CD8-positive, alpha-beta memory T cell (primary cell): Measurements from ENCODE around the gene HAUS3. TPM values are rescaled to one million over a fixed set of nuclear protein-coding genes. Genes with fewer than 3 reads are reported as not detected.

Experiments used
- CTCF ChIA-PET: fragments of 350-600 bp; sonication (Branson Sonifier 250); formaldehyde crosslinking; loops from one replicate; lab custom pipeline; 2021; ENCODE audit warnings: antibody characterized with exemption; lab: Charles Lee
- POLR2A ChIA-PET: fragments of 350-600 bp; sonication (Branson Sonifier 250); formaldehyde crosslinking; loops from one replicate; lab custom pipeline; 2021; ENCODE audit warnings: antibody characterized with exemption; lab: Charles Lee
- DNase-seq, 5 donors: peaks; one replicate each; pipeline versions ENCODE4 v3.0.0 to v3.0.0-alpha.2; 2020 to 2022; ENCODE audit warnings: mixed read lengths in 1 of 5
- H3K27ac ChIP-seq: one replicate; pipeline ENCODE4 v1.7.0; 2013; ENCODE audit warnings: low read depth, mild to moderate bottlenecking, low read length, moderate library complexity
- H3K27me3 ChIP-seq: 2 replicates; pipeline ENCODE4 v1.7.0; 2013; ENCODE audit warnings: low read length, mild to moderate bottlenecking; ENCODE audit not compliant: insufficient read depth, poor library complexity, severe bottlenecking
- H3K36me3 ChIP-seq: 2 replicates; pipeline ENCODE4 v1.7.0; 2013; ENCODE audit warnings: mild to moderate bottlenecking, low read length, moderate library complexity; ENCODE audit not compliant: insufficient read depth
- H3K4me1 ChIP-seq: 2 replicates; pipeline ENCODE4 v1.7.0; 2013; ENCODE audit warnings: mild to moderate bottlenecking, low read length, moderate library complexity; ENCODE audit not compliant: insufficient read depth
- H3K4me3 ChIP-seq: 2 replicates; pipeline ENCODE4 v1.7.0; 2013; ENCODE audit warnings: mild to moderate bottlenecking, low read length
- H3K9me3 ChIP-seq: 2 replicates; pipeline ENCODE4 v1.7.0; 2013; ENCODE audit warnings: mild to moderate bottlenecking, low read length
- H3K27ac Mint-ChIP-seq, 8 donors: one replicate each; pipeline ENCODE4 v1.8.0; 2020 to 2021; ENCODE audit warnings: mixed read lengths in 8 of 8, mild to moderate bottlenecking in 6 of 8, inconsistent platforms in 3 of 8, moderate library complexity in 3 of 8
- H3K27me3 Mint-ChIP-seq, 2 donors: one replicate each; pipeline ENCODE4 v1.8.0; 2020 to 2021; ENCODE audit warnings: mixed read lengths in 2 of 2, mild to moderate bottlenecking in 1 of 2, moderate library complexity in 1 of 2
- H3K36me3 Mint-ChIP-seq, 3 donors: one replicate each; pipeline ENCODE4 v1.8.0; 2020 to 2021; ENCODE audit warnings: mixed read lengths in 3 of 3, inconsistent platforms in 1 of 3, mild to moderate bottlenecking in 1 of 3
- H3K4me1 Mint-ChIP-seq, 3 donors: one replicate each; pipeline ENCODE4 v1.8.0; 2020 to 2021; ENCODE audit warnings: mixed read lengths in 3 of 3, inconsistent platforms in 1 of 3, mild to moderate bottlenecking in 1 of 3
- H3K4me3 Mint-ChIP-seq, 7 donors: one replicate each; pipeline ENCODE4 v1.8.0; 2020 to 2021; ENCODE audit warnings: mixed read lengths in 7 of 7, mild to moderate bottlenecking in 6 of 7, moderate library complexity in 4 of 7, inconsistent platforms in 2 of 7
- H3K9me3 Mint-ChIP-seq, 5 donors: one replicate each; pipeline ENCODE4 v1.8.0; 2020 to 2022; ENCODE audit warnings: mixed read lengths in 5 of 5, mild to moderate bottlenecking in 3 of 5, moderate library complexity in 2 of 5, inconsistent platforms in 1 of 5
- polyA plus RNA-seq: library from polyadenylated mRNA; unstranded; fragments of 300-500 nt; fragmentation: Illumina TruSeq; gene quantifications from one replicate; pipeline ENCODE4 v1.2.3, GENCODE V29; 2021
- total RNA-seq, 2 experiments: library from RNA; stranded (reverse); gene quantifications; one replicate each; pipeline ENCODE4 v1.2.3, GENCODE V29; 2021

Gene HAUS3
- total and polyA plus RNA-seq, 3 experiments from 2014 or later, result 23.8 to 26.6 (median 23.9) TPM

DNA sequence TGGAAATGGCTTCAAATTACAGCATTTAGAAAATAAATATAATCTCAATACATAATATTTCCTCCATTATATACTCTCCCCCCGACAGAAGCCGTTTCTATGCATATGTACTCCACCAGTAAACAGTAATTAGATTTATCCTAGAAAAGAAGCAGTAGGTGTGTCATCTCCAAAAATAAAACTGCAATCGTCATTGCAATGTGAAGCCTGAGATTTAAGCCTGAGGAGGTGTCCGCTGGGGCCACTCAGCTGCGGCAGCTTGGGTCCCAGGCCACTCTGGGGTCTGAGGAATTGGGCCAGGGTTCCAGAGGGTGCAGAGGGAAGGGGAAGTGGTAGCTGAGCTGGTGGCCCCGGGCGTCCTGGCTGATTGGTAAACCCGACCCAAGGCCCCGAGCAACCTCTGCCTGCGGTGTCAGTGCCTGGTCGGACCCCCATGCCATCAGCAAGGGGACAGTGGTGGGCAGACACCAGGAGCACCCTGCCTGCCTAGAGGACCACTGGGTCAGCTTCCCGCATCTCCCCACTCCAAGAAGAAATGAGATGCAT lies 27.8 kb upstream of the HAUS3 start:
- ChIA-PET CTCF (interaction anchor here (1.0 kb wide), 1 partner anchor 149 kb away, joined by 3 read pairs; the partner anchor contains the start of gene CFAP99), POLR2A (no interaction called here)
- no peaks in the 10 kb centered on the region for H3K9me3 ChIP-seq
- H3K27me3 ChIP-seq, result no peaks in the 10 kb centered on the region
- Mint-ChIP-seq H3K27ac (no peak overlapping the region), H3K27me3 (peaks cover 0 to 1% of the 10 kb centered on the region in 2 donors), H3K4me1 (peaks cover 0 to 3% (median 0%) of the 10 kb centered on the region in 3 donors), H3K36me3 (peaks cover 0 to 16% (median 5%) of the 10 kb centered on the region in 3 donors), H3K9me3 (no peaks in the 10 kb centered on the region), H3K4me3 (no peak overlapping the region)
- no peaks in the 10 kb centered on the region for H3K36me3 ChIP-seq
- H3K27ac ChIP-seq, result no peak overlapping the region
- H3K4me3 ChIP-seq, result no peak overlapping the region
- DNase-seq, result no peak
- no peaks in the 10 kb centered on the region for H3K4me1 ChIP-seq

- peak overlapping the region in 1 of 8 donors; percentile 63 for H3K27ac Mint-ChIP-seq
- H3K9me3 Mint-ChIP-seq, result no peaks in the 10 kb centered on the region
- H3K27me3 Mint-ChIP-seq, result no peaks in the 10 kb centered on the region
- no peaks in the 10 kb centered on the region for H3K9me3 ChIP-seq
- H3K27me3 ChIP-seq, result no peaks in the 10 kb centered on the region
- peaks cover 0 to 4% (median 0%) of the 10 kb centered on the region in 3 donors for H3K4me1 Mint-ChIP-seq
- H3K4me3 ChIP-seq, result no peak overlapping the region
- ChIA-PET CTCF (interaction anchor here (1.0 kb wide), 1 partner anchor 150 kb away, joined by 3 read pairs; the partner anchor contains the start of gene CFAP99), POLR2A (no interaction called here)
- H3K4me1 ChIP-seq, result no peaks in the 10 kb centered on the region
- DNase-seq, result no peak
- no peak overlapping the region for H3K27ac ChIP-seq
- H3K36me3 Mint-ChIP-seq, result peaks cover 0 to 15% (median 5%) of the 10 kb centered on the region in 3 donors
- H3K36me3 ChIP-seq, result no peaks in the 10 kb centered on the region
- H3K4me3 Mint-ChIP-seq, result no peak overlapping the region
These were observed 27.2 kb upstream of the HAUS3 start for GRCh38 chr4:2269206-2269531.

DNA sequence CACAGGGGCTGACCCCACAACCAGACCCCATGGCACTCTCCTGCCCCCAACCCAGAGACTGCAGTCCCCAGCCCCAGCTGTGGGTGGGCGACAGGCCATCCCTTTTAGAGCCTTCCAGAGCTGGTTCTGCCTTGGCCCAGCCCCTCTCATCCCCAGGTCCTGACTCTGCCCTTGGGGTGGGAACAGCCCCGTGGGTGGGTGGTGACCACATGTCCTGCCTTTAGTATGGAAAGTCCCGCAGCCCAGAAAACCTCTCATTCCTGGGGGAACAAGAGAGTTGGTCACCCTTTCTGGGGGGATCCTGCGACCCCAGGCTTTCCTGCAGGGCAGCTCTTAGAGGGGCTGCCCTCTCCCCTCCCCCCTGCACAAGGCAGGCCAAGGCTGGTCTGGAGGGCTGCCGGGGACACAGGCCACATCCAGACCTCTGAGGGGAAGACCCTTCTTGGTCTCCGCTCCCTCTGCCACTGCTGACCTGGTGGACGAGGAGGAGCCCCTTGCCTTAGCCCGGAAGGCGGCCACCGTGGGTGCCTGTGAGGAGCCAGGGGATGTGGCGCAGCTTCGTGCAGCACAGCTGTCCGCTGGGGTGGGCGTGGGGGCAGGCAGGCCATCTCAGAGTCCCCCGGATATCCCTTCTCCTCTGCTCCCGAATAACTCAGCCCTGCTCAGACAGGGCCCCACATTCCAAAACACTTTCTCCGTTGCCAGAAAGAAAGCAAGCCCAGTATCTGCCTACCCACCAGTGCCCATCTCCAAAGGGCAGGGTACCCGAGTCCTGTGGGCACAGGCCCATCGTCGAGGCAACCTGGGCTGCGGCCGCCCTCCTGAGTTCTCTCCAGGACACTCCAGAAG lies 26.7 kb upstream of the HAUS3 start:
- Mint-ChIP-seq H3K4me3 (no peak overlapping the region), H3K27me3 (no peaks in the 10 kb centered on the region), H3K4me1 (peaks cover 0 to 7% (median under 1%) of the 10 kb centered on the region in 3 donors), H3K9me3 (no peaks in the 10 kb centered on the region), H3K27ac (peak overlapping the region in 1 of 8 donors; percentile 83), H3K36me3 (peaks cover 0 to 15% (median 5%) of the 10 kb centered on the region in 3 donors)
- ChIA-PET CTCF (no interaction called here), POLR2A (no interaction called here)
- no peak overlapping the region for H3K4me3 ChIP-seq
- no peaks in the 10 kb centered on the region for H3K27me3 ChIP-seq
- H3K36me3 ChIP-seq, result no peaks in the 10 kb centered on the region
- DNase-seq, result no peak
- H3K9me3 ChIP-seq, result no peaks in the 10 kb centered on the region
- H3K27ac ChIP-seq, result no peak overlapping the region
- no peaks in the 10 kb centered on the region for H3K4me1 ChIP-seq

DNA sequence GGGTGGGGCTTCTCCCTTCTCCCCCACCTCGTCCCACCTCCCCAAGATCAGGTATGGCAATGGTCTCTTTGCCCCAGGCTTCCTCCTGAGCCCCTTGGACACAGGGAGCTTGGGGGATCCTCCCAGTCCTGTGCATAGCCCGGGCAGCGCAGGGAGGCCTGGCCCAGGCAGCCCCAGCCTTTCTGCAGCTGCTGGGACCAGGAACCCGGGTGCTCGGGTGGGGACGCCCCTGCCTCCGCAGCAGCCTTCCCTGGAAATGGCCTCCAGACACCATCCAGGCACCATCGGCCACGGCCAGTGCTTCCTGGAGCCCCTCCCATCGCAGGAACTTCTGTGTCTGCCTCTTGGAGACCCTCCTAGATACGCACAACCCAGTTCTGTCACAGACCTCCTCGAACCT lies 25.9 kb upstream of the HAUS3 start:
- DNase-seq, result no peak
- ChIA-PET CTCF (no interaction called here), POLR2A (no interaction called here)
- Histone ChIP-seq H3K27me3 (no peaks in the 10 kb centered on the region), H3K4me3 (no peak overlapping the region), H3K9me3 (no peaks in the 10 kb centered on the region), H3K27ac (no peak overlapping the region), H3K36me3 (no peaks in the 10 kb centered on the region), H3K4me1 (peaks cover 3% of the 10 kb centered on the region)
- no peaks in the 10 kb centered on the region for H3K27me3 Mint-ChIP-seq
- H3K36me3 Mint-ChIP-seq, result peaks cover 0 to 12% (median 2%) of the 10 kb centered on the region in 3 donors
- H3K4me1 Mint-ChIP-seq, result peaks cover 0 to 7% (median 1%) of the 10 kb centered on the region in 3 donors
- H3K4me3 Mint-ChIP-seq, result no peak overlapping the region
- H3K27ac Mint-ChIP-seq, result no peak overlapping the region
- no peaks in the 10 kb centered on the region for H3K9me3 Mint-ChIP-seq

DNA sequence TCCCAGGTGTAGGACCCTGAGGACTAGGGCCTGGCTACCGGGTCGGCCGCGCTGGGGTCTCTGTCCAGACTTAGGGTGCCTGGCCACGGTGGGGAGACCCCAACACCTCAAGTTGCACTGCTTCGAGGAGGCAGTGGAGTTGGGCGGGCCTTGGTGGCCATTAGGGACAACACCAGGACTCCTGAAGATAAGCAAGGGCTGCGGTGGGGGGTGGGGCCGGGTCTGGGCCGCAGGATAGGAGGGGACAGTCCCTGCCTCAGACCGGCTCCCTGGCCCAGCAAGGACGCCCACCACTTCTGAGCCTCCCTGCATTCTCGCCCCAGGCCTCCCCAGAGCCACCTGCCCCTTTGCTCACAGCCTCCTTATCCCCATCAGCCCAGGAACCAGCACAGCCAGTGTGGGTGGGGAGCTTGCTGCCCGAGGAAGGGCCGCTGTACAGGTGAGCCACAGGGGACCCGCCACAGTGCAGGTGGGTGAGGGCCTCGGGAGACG lies 25.4 kb upstream of the HAUS3 start:
- H3K36me3 Mint-ChIP-seq, result peaks cover 0 to 9% (median under 1%) of the 10 kb centered on the region in 3 donors
- H3K27ac Mint-ChIP-seq, result peak overlapping the region in 1 of 8 donors; percentile 57
- H3K27me3 Mint-ChIP-seq, result no peaks in the 10 kb centered on the region
- POLR2A ChIA-PET, result no interaction called here
- CTCF ChIA-PET, result interaction anchor here (0.7 kb wide), 1 partner anchor 47 kb away, joined by 3 read pairs; no protein-coding TSS in a partner anchor
- H3K4me1 Mint-ChIP-seq, result peaks cover 0 to 5% (median 1%) of the 10 kb centered on the region in 3 donors
- H3K4me1 ChIP-seq, result peaks cover 6% of the 10 kb centered on the region
- H3K36me3 ChIP-seq, result no peaks in the 10 kb centered on the region
- no peak overlapping the region for H3K4me3 ChIP-seq
- H3K9me3 ChIP-seq, result no peaks in the 10 kb centered on the region
- H3K27ac ChIP-seq, result no peak overlapping the region
- H3K27me3 ChIP-seq, result no peaks in the 10 kb centered on the region
- no peak overlapping the region for H3K4me3 Mint-ChIP-seq
- DNase-seq, result no peak
- H3K9me3 Mint-ChIP-seq, result no peaks in the 10 kb centered on the region

DNA sequence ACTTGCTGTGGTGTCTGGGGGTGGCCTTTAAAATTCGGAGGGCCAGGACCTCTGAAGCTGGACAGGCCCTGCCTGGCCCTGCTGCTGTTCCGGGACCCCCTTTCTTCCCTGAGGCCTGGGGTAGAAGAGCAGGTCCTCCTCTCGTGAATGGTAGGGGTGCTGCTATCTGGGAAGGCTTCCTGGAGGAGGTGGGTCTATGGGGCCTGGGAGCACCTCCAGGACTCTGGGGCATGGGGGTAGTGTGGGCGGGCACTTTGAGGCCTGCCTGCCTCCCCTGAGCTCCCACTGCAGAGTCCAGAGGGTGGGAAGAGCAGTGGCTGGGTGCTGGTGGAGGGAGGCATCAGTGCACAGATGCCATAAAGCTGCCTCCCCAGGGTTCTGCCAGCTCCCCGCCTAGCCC lies 24.9 kb upstream of the HAUS3 start:
- H3K4me3 ChIP-seq, result no peak overlapping the region

GRCh38 chr4:2266181-2266580 lies 24.3 kb upstream of the HAUS3 start:
- Mint-ChIP-seq H3K9me3 (no peaks in the 10 kb centered on the region), H3K27me3 (no peaks in the 10 kb centered on the region), H3K27ac (peak overlapping the region in 2 of 8 donors; percentile 33 to 84), H3K4me3 (peak overlapping the region in 1 of 7 donors; percentile 24), H3K36me3 (peaks cover 0 to 8% (median 0%) of the 10 kb centered on the region in 3 donors), H3K4me1 (peaks cover 0 to 4% (median 1%) of the 10 kb centered on the region in 3 donors)
- Histone ChIP-seq H3K27ac (no peak overlapping the region), H3K4me3 (no peak overlapping the region), H3K4me1 (peaks cover 6% of the 10 kb centered on the region), H3K9me3 (no peaks in the 10 kb centered on the region), H3K36me3 (no peaks in the 10 kb centered on the region), H3K27me3 (no peaks in the 10 kb centered on the region)
- ChIA-PET POLR2A (no interaction called here), CTCF (no interaction called here)
- DNase-seq, result no peak

More for the DNA sequence above, 24.9 kb upstream of the HAUS3 start:
- POLR2A ChIA-PET, result no interaction called here
- Histone ChIP-seq H3K27ac (no peak overlapping the region), H3K9me3 (no peaks in the 10 kb centered on the region), H3K27me3 (no peaks in the 10 kb centered on the region), H3K36me3 (no peaks in the 10 kb centered on the region), H3K4me1 (peaks cover 6% of the 10 kb centered on the region)
- no peak for DNase-seq
- Mint-ChIP-seq H3K4me3 (no peak overlapping the region), H3K27ac (peak overlapping the region in 1 of 8 donors; percentile 33), H3K36me3 (peaks cover 0 to 8% (median 0%) of the 10 kb centered on the region in 3 donors), H3K4me1 (peaks cover 0 to 4% (median 1%) of the 10 kb centered on the region in 3 donors), H3K9me3 (no peaks in the 10 kb centered on the region), H3K27me3 (no peaks in the 10 kb centered on the region)
- CTCF ChIA-PET, result interaction anchor here (0.7 kb wide), 1 partner anchor 46 kb away, joined by 3 read pairs; no protein-coding TSS in a partner anchor
